ENCODE results near the gene DCXR. TPM values are rescaled to one million over a fixed set of nuclear protein-coding genes. Genes with fewer than 3 reads are reported as not detected.
A peak's percentile ranks its signal among the peaks of the same experiment; 100 is the strongest.

DCXR gene
- total and polyA plus RNA-seq, 9 donors = 16.7 to 217 (median 131) TPM

DNA sequence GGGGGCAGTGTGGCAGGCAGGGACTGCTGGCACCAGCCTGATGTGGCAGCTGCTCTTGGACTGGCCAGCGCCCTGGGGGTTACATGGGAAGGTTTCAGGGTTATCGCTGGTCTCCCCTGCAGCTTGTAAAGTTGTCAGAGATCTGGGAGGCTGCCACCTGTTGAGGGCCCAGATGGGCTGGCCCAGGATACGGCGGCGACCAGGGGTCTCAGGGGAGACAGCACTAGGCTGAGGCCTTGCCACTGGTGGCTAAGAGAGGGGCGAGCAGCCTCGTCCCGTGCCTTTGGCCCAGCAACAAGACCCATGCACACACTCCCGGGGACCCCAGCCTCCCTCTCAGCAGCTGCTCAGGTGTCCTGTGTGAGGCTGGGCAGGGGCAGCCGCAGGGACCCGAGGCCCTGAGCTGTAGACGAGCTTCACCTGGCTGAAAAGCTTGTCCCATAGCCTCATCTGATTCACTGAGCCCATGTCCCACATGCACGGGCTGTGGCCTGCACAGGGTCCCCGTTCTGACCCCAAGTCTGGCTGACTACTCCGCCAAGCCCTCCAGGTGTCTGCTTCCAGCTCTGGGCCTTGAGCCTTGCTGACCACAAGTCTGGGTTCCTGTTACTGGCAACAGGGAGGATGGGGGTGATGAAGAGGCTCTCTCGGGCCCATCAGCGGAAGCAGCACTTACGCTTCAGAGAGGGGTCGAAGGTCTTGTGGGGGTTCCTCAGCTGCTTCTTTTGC, 21.9 kb upstream of the DCXR start:
- intact Hi-C loops (cut with DNase I) = loop anchor here in 1 of 4 donors (10.0 kb wide), 1 partner anchor 65 kb away; no protein-coding TSS in a partner anchor
- peak in 1 of 5 donors; percentile 11 for DNase-seq
- Histone ChIP-seq H3K27me3 (no peaks in the 10 kb centered on the region), H3K4me3 (no peak overlapping the region), H3K4me1 (ENCODE audit: insufficient read depth) (no peaks in the 10 kb centered on the region), H3K9me3 (no peaks in the 10 kb centered on the region), H3K36me3 (no peaks in the 10 kb centered on the region), H3K27ac (no peak overlapping the region)
- WGBS, 3 donors = 63 to 65% (median 64%) methylated on average over 19 of the region's 19 CpGs
- TF ChIP-seq POLR2A (IDR thresholded peaks at IDR 0.05) (no peak), EP300 (IDR thresholded peaks at IDR 0.05) (no peak)
- TF ChIP-seq, protein P1, sequence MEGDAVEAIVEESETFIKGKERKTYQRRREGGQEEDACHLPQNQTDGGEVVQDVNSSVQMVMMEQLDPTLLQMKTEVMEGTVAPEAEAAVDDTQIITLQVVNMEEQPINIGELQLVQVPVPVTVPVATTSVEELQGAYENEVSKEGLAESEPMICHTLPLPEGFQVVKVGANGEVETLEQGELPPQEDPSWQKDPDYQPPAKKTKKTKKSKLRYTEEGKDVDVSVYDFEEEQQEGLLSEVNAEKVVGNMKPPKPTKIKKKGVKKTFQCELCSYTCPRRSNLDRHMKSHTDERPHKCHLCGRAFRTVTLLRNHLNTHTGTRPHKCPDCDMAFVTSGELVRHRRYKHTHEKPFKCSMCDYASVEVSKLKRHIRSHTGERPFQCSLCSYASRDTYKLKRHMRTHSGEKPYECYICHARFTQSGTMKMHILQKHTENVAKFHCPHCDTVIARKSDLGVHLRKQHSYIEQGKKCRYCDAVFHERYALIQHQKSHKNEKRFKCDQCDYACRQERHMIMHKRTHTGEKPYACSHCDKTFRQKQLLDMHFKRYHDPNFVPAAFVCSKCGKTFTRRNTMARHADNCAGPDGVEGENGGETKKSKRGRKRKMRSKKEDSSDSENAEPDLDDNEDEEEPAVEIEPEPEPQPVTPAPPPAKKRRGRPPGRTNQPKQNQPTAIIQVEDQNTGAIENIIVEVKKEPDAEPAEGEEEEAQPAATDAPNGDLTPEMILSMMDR (IDR thresholded peaks at IDR 0.05) = no peak

DNA sequence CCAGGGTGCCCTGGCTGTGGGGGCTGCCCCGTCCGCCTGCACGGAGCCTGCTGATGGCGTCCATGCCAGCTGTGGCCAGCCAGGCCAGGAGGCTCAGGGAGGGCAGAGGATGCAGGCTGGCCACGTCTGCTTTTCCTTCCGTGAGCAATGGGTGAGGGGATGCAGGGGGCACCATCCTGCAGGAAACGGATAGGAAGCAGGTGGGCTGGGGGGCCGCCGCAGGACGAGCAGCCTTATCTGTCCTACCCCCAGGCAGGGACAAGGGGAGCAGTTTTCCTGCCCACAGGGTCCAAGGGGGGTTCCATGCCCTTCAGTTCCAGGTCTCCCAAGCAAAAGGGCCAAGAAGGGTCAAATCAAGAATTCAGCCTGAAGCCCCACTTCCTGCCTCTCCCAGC, 21.4 kb upstream of the DCXR start:
- H3K27ac ChIP-seq = no peak overlapping the region
- no peaks in the 10 kb centered on the region for H3K9me3 ChIP-seq
- no peak for TF ChIP-seq EP300 (IDR thresholded peaks at IDR 0.05)
- TF ChIP-seq, protein P1 (IDR thresholded peaks at IDR 0.05) = no peak
- no peak for TF ChIP-seq POLR2A (IDR thresholded peaks at IDR 0.05)
- peak in 1 of 5 donors; percentile 9 for DNase-seq
- no peak overlapping the region for H3K4me3 ChIP-seq
- WGBS, 3 donors = 76 to 83% (median 76%) methylated on average over 10 of the region's 10 CpGs
- no peaks in the 10 kb centered on the region for H3K27me3 ChIP-seq
- intact Hi-C loops (cut with DNase I) = loop anchor here in 1 of 4 donors (10.0 kb wide), 1 partner anchor 64 kb away; no protein-coding TSS in a partner anchor
- H3K4me1 ChIP-seq (ENCODE audit: insufficient read depth) = no peaks in the 10 kb centered on the region
- no peaks in the 10 kb centered on the region for H3K36me3 ChIP-seq

DNA sequence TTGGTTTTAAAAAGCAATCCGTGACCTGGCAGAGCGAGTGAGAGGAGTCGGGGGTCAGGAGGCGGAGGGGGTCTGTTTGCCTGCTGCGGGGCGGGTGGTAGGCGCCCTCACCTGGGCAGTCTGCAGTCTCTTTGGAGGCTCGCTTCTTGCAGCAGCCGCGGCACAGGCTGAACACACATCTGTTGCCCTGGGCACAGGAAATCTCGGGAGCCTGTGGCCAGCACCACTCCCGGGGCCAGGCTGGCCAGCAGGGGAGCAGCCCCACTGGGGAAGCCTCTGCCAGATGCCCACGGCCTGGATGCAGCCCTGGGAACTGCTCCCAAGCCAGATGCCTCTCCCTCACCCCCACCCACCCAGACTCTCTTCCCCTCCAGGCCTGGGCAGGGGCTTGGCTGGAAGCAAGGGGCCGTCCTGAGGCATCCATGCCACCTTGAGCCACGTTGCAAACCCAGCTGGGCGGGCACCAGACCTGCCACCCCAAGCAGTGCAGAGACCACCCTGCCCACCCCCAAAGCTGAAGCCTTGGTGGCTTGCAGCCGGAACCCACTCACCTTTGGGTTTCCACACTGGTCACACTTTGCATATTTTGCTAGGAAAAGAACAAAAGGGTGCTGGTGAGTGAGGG, 20.8 kb upstream of the DCXR start:
- Histone ChIP-seq H3K4me1 (ENCODE audit: insufficient read depth) (no peaks in the 10 kb centered on the region), H3K27ac (no peak overlapping the region), H3K27me3 (no peaks in the 10 kb centered on the region), H3K9me3 (no peaks in the 10 kb centered on the region), H3K36me3 (no peaks in the 10 kb centered on the region), H3K4me3 (no peak overlapping the region)
- 65 to 72% (median 69%) methylated on average over 17 of the region's 17 CpGs for WGBS, 3 donors
- TF ChIP-seq, protein P1 (IDR thresholded peaks at IDR 0.05) = no peak
- TF ChIP-seq POLR2A (IDR thresholded peaks at IDR 0.05) (no peak), EP300 (IDR thresholded peaks at IDR 0.05) (no peak)
- peak in 2 of 5 donors; percentile 8 to 14 for DNase-seq
- intact Hi-C loops (cut with DNase I) = loop anchor here in 1 of 4 donors (10.0 kb wide), 1 partner anchor 64 kb away; no protein-coding TSS in a partner anchor

DNA sequence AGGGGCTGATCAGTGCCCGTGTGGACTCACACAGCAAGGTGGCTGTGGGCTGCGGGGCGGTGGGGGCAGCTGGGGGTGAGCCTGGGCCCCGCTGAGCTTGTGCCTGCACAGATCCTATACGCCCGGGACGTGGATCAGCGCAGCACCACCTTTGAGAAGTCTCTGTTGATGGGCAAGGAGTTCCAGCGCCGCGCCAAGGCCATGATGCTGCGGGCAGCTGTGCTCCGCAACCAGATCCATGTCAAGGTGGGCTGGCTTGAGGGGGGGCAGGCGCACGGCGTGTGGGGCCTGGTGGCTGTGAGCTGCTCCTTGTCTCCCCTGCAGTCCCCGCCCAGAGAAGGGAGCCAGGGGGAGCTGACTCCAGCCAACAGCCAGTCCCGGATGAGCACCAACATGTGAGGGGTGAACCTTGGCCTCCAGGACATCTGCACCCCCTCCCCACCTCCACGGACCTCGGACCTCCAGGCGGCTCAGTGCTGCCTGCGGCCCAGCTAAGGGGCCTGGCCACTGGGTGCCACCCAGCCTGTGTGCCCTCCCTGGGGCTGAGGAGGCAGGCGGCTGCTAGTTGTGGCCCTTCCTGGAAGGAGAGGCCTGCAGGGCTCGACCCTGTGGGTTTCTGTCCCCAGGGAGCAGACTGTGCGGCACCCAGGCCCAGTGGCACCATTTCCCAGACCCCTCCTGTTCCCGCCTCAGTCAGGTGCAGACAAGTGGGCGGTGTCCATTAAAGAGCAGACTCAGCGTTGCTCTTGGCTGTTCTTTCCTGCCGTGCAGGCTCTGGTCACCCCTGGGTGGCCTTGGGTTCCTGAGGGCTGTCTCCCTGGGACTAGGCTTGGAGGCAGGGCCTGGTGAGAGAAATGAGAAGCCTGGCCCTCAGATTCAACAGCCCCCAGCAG, 19.5 kb upstream of the DCXR start:
- intact Hi-C loops (cut with DNase I) = loop anchor here in 1 of 4 donors (10.0 kb wide), 1 partner anchor 62 kb away; no protein-coding TSS in a partner anchor
- Histone ChIP-seq H3K27ac (no peak overlapping the region), H3K4me3 (no peak overlapping the region), H3K4me1 (ENCODE audit: insufficient read depth) (no peaks in the 10 kb centered on the region), H3K27me3 (no peaks in the 10 kb centered on the region), H3K9me3 (no peaks in the 10 kb centered on the region), H3K36me3 (no peaks in the 10 kb centered on the region)
- TF ChIP-seq POLR2A (IDR thresholded peaks at IDR 0.05) (no peak), EP300 (IDR thresholded peaks at IDR 0.05) (no peak)
- TF ChIP-seq, protein P1 (IDR thresholded peaks at IDR 0.05) = no peak
- 75 to 81% (median 78%) methylated on average over 28 to 29 of the region's 29 CpGs for WGBS, 3 donors
- peak in 3 of 5 donors; percentile 10 to 34 (median 17) for DNase-seq
